Neural crest cell (in vitro differentiated cells): ENCODE results near the gene BUD13. TPM values are rescaled to one million over a fixed set of nuclear protein-coding genes. Genes with fewer than 3 reads are reported as not detected.

Experiments
- DNase-seq: peaks from one replicate; pipeline ENCODE4 v3.0.0; 2021; ENCODE audit warnings: low read depth, mixed read lengths, low spot score
- H3K27ac Mint-ChIP-seq: one replicate; pipeline ENCODE4 v1.8.0; 2021; ENCODE audit warnings: mild to moderate bottlenecking, mixed read lengths; ENCODE audit not compliant: unreplicated experiment
- H3K27me3 Mint-ChIP-seq: 2 replicates; pipeline ENCODE4 v1.8.0; 2021; ENCODE audit warnings: low read depth, mild to moderate bottlenecking, mixed read lengths
- H3K36me3 Mint-ChIP-seq: 2 replicates; pipeline ENCODE4 v1.8.0; 2021; ENCODE audit warnings: low read depth, mild to moderate bottlenecking, mixed read lengths
- H3K4me1 Mint-ChIP-seq: 2 replicates; pipeline ENCODE4 v1.8.0; 2021; ENCODE audit warnings: mixed read lengths
- H3K4me3 Mint-ChIP-seq: one replicate; pipeline ENCODE4 v1.8.0; 2021; ENCODE audit warnings: mild to moderate bottlenecking, mixed read lengths
- H3K9me3 Mint-ChIP-seq: 2 replicates; pipeline ENCODE4 v1.8.0; 2021; ENCODE audit warnings: mixed read lengths
- CTCF ChIP-seq: fragments of 200-600 bp; sonication (generic); conservative IDR thresholded peaks from 2 replicates; pipeline ENCODE4 v1.5.0; 2021; ENCODE audit warnings: antibody characterized with exemption, mild to moderate bottlenecking
- total RNA-seq: library from RNA; stranded (reverse); gene quantifications from 2 replicates; pipeline ENCODE4 v1.2.1, GENCODE V29; 2021

The BUD13 gene
- total RNA-seq, 1 donor from 2014 or later, result 39.0 TPM

DNA sequence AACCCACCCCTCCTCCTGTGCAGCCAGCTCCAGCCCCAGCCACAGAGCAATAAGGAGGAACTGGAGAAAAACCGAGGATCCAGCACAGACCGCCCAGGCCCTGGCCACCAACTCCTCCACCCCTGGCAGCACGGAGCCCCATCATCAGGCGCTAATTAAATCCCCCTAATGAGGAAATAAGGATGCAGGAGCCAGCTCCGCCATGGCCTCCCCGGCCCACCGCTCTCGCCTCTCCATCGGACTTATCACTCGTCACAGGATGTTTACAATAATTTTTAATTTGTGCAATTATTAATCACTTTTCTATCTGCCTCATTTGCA, 42.6 kb downstream of the BUD13 start:
- Mint-ChIP-seq H3K27me3 (peaks cover 2% of the 10 kb centered on the region), H3K9me3 (no peaks in the 10 kb centered on the region), H3K4me1 (peaks cover 22% of the 10 kb centered on the region), H3K27ac (no peak overlapping the region), H3K4me3 (no peak overlapping the region), H3K36me3 (no peaks in the 10 kb centered on the region)
- no peak for DNase-seq
- no peak for TF ChIP-seq CTCF

DNA sequence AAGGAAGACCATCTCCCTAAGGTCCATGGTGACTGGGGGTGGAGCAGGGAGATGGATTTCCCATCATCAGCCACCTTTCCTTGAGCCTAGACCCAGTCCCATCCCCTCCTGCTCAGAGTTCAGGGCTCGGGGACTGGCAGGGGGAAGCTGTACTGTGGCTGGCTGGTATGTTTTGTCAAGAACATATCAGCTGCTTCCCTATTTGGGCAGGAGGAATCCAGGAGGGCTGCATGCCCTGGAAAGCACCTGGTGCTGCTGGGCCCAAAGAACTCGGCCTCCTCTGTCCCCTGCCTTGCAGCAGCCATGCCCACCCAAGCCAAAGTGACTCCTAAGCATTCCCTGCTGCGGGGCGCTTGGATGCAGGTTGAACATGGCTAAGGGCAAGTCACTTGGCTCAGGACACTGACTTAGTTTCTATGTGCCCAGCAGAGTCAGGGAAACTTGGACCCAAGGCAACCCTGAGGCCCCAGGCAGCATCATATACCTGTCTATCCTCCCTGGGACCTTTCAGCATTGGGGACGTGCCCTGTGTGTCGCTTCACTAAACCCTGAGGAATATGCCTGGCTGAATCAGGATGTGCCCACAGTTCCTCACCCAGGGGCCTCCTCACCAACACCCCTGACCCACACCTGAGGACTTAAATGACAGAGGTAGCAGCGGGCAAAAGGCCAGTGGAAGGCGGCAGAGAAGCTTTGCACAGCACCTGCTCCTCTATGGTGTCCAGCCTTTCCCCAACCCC, 43.1 kb downstream of the BUD13 start:
- peaks cover 2% of the 10 kb centered on the region for H3K27me3 Mint-ChIP-seq
- H3K4me3 Mint-ChIP-seq, result no peak overlapping the region

DNA sequence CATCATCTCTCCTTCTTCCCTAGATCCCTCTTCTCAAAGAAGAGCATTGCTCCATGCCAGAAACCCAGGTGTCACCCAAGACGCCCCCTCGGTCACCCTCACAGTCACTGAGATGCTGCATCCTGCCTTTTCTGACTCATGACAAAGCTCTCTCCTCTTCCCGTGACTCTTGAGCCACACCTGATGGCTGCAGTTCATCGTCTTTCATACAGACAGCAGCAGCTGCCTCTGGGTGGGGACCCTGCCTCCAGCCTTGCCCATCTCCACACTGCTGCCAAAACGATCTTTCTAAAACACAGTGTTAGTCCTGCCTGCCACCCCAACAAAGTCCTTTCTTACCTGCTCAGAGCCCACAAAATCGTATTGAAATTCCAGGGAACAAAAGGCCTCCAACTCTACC, 44.8 kb downstream of the BUD13 start:
- H3K27me3 Mint-ChIP-seq, result peaks cover 2% of the 10 kb centered on the region
- no peaks in the 10 kb centered on the region for H3K36me3 Mint-ChIP-seq
- H3K4me3 Mint-ChIP-seq, result no peak overlapping the region
- H3K4me1 Mint-ChIP-seq, result peaks cover 14% of the 10 kb centered on the region
- TF ChIP-seq CTCF, result no peak
- DNase-seq, result no peak
- H3K27ac Mint-ChIP-seq, result no peak overlapping the region
- no peaks in the 10 kb centered on the region for H3K9me3 Mint-ChIP-seq

More for the DNA sequence above, 43.1 kb downstream of the BUD13 start:
- TF ChIP-seq CTCF, result no peak
- no peak overlapping the region for H3K27ac Mint-ChIP-seq
- H3K9me3 Mint-ChIP-seq, result no peaks in the 10 kb centered on the region
- no peaks in the 10 kb centered on the region for H3K36me3 Mint-ChIP-seq
- no peak for DNase-seq
- peaks cover 22% of the 10 kb centered on the region for H3K4me1 Mint-ChIP-seq

DNA sequence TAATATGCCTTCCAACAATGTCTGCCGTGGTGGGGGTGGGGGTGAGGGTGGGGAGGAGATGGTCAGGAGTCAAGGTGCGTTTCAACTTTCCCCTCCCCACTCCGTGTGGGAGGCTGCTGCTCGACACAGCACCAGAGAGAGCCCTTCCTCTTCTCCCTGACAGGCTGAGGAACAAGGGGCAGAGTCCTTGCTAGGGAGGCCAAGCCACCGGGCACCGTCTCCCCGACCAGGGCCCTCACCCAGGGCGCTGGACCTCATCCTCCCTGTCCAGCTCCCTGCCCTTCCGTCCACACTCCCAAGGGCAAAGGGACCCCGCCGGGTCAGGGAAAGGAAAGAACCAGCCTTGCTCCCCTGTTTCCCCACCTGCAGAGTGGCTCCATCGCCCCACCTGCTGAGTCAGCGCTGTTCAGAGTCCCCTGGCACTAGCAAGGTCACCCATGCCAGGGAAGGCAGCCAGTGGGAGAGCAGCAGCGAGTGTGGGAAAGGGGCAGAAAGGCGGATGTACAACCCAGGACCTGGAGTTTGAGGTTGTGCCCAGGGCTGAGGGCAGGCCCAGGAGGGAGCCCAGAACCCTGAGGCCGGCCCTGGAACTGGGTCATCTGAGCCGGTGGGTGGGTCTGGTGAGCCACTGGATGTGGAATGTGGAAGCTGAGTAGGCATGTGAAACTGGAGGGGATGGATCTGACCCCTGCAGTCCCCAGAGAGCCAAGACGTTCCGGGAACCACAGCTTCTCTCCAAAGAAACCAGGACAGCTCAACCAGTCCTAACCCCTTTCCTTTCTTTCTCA, 47.2 kb downstream of the BUD13 start:
- Mint-ChIP-seq H3K27me3 (no peaks in the 10 kb centered on the region), H3K9me3 (no peaks in the 10 kb centered on the region), H3K27ac (no peak overlapping the region), H3K4me1 (peaks cover under 1% of the 10 kb centered on the region), H3K36me3 (no peaks in the 10 kb centered on the region), H3K4me3 (no peak overlapping the region)
- no peak for DNase-seq
- TF ChIP-seq CTCF, result no peak

GRCh38 chr11:116724813-116725212, 48.0 kb downstream of the BUD13 start:
- H3K27ac Mint-ChIP-seq, result peak overlapping the region; percentile 67
- H3K36me3 Mint-ChIP-seq, result no peaks in the 10 kb centered on the region
- no peak for TF ChIP-seq CTCF
- DNase-seq, result no peak
- H3K4me3 Mint-ChIP-seq, result no peak overlapping the region
- H3K4me1 Mint-ChIP-seq, result no peaks in the 10 kb centered on the region
- H3K27me3 Mint-ChIP-seq, result no peaks in the 10 kb centered on the region
- no peaks in the 10 kb centered on the region for H3K9me3 Mint-ChIP-seq
